HUES64 (cell line): Measurements from ENCODE around the gene SACS.

Experiments used
- H3K27ac ChIP-seq: 2 replicates; pipeline ENCODE4 v1.7.0; 2013; ENCODE audit warnings: low read depth, low read length, inconsistent platforms
- H3K27me3 ChIP-seq: 2 replicates; pipeline ENCODE4 v1.6.1; 2013; ENCODE audit warnings: mild to moderate bottlenecking, low read length; ENCODE audit not compliant: insufficient read depth
- H3K36me3 ChIP-seq: 2 replicates; pipeline ENCODE4 v1.6.1; 2013; ENCODE audit warnings: mild to moderate bottlenecking, low read length; ENCODE audit not compliant: insufficient read depth
- H3K4me1 ChIP-seq: 2 replicates; pipeline ENCODE4 v1.6.1; 2013; ENCODE audit warnings: mild to moderate bottlenecking, low read length, moderate library complexity; ENCODE audit not compliant: insufficient read depth
- H3K4me3 ChIP-seq: 2 replicates; pipeline ENCODE4 v1.5.1; 2013; ENCODE audit warnings: mild to moderate bottlenecking, low read length, moderate library complexity
- H3K9ac ChIP-seq: 2 replicates; pipeline ENCODE4 v1.6.1; 2013; ENCODE audit warnings: mild to moderate bottlenecking, low read depth, low read length
- H3K9me3 ChIP-seq: 2 replicates; pipeline ENCODE4 v1.6.1; 2013; ENCODE audit warnings: low read depth, low read length; ENCODE audit not compliant: insufficient read depth
- WGBS: fragments of 150-250, 120-280 bp; methylation state at CpG from one replicate; pipeline ENCODE4 v1.1.7; 2013; ENCODE audit warnings: missing lambda C conversion rate; 5-methylcytosine and 5-hydroxymethylcytosine counted together

SACS gene

GRCh38 chr13:23279321-23279720 lies 154.2 kb downstream of the SACS start:
- Histone ChIP-seq H3K9ac (no peak overlapping the region), H3K27ac (no peak overlapping the region), H3K9me3 (no peaks in the 10 kb centered on the region), H3K4me3 (no peak overlapping the region), H3K27me3 (no peaks in the 10 kb centered on the region), H3K4me1 (no peaks in the 10 kb centered on the region), H3K36me3 (no peaks in the 10 kb centered on the region)
- WGBS: 93% methylated on average over 3 of the region's 5 CpGs
